WTC11 (cell line): ENCODE data around the gene GFY.

Experiments
- ATF3 ChIP-seq: sonication (generic); formaldehyde crosslinking; conservative IDR thresholded peaks from 2 replicates; pipeline ENCODE4 v1.8.1; 2022; ENCODE audit warnings: mild to moderate bottlenecking, missing genetic modification reagents
- ATF6 ChIP-seq: sonication (generic); formaldehyde crosslinking; IDR thresholded peaks from 2 replicates; pipeline ENCODE4 v1.8.1; 2023; ENCODE audit warnings: mild to moderate bottlenecking, missing genetic modification reagents
- CTCF ChIP-seq: fragments of 200-600 bp; IDR thresholded peaks from 2 replicates; pipeline ENCODE4 v1.8.0; 2022; ENCODE audit warnings: antibody characterized with exemption
- E2F4 ChIP-seq: sonication (generic); formaldehyde crosslinking; IDR thresholded peaks from 2 replicates; pipeline ENCODE4 v1.8.1; 2022; ENCODE audit warnings: low read depth, mild to moderate bottlenecking, moderate library complexity, missing genetic modification reagents, borderline replicate concordance
- HMGA2 ChIP-seq: fragments of 250-450 bp; sonication (Bioruptor Pico); IDR thresholded peaks from 2 replicates; pipeline ENCODE4 v1.4.0; 2021; ENCODE audit warnings: mild to moderate bottlenecking, moderate library complexity
- HMGXB4 ChIP-seq: sonication (generic); formaldehyde crosslinking; IDR thresholded peaks from 2 replicates; pipeline ENCODE4 v1.8.1; 2023; ENCODE audit warnings: mild to moderate bottlenecking, moderate library complexity, missing genetic modification reagents
- NFYB ChIP-seq: sonication (generic); formaldehyde crosslinking; conservative IDR thresholded peaks from 2 replicates; pipeline ENCODE4 v1.8.0; 2022; ENCODE audit warnings: low read depth, missing genetic modification reagents
- RELA ChIP-seq: sonication (generic); formaldehyde crosslinking; IDR thresholded peaks from 2 replicates; pipeline ENCODE4 v1.8.1; 2022; ENCODE audit warnings: missing genetic modification reagents, mild to moderate bottlenecking, borderline replicate concordance
- SMAD4 ChIP-seq: sonication (generic); formaldehyde crosslinking; IDR thresholded peaks from 2 replicates; pipeline ENCODE4 v1.8.0; 2022; ENCODE audit warnings: mild to moderate bottlenecking, missing genetic modification reagents
- USF2 ChIP-seq: sonication (generic); formaldehyde crosslinking; IDR thresholded peaks from 2 replicates; pipeline ENCODE4 v1.8.1; 2023; ENCODE audit warnings: mild to moderate bottlenecking, missing genetic modification reagents, moderate library complexity
- ZNF317 ChIP-seq: sonication (generic); formaldehyde crosslinking; IDR thresholded peaks from 2 replicates; pipeline ENCODE4 v1.8.1; 2023; ENCODE audit warnings: low read depth, mild to moderate bottlenecking, moderate library complexity, missing genetic modification reagents, borderline replicate concordance
- ZNF423 ChIP-seq: fragments of 250-450 bp; sonication (Bioruptor Pico); IDR thresholded peaks from 2 replicates; pipeline ENCODE4 v2.1.2; 2022; ENCODE audit warnings: mild to moderate bottlenecking, moderate library complexity

- TF ChIP-seq RELA (CRISPR knock-in tag) (no peak), NFYB (CRISPR knock-in tag) (peak; percentile 46; the same call in 1 of the 2 replicates), ATF6 (CRISPR knock-in tag) (no peak), CTCF (no peak), HMGXB4 (CRISPR knock-in tag) (no peak), ZNF317 (CRISPR knock-in tag) (no peak), ZNF423 (no peak), USF2 (CRISPR knock-in tag) (no peak), ATF3 (CRISPR knock-in tag) (no peak), E2F4 (CRISPR knock-in tag) (no peak), HMGA2 (CRISPR knock-in tag) (no peak), SMAD4 (CRISPR knock-in tag) (no peak)
These were observed 3.9 kb upstream of the GFY start for GRCh38 chr19:49421039-49421877.
